GM21367 (cell line): ENCODE data around the gene ADCY5.

Experiments used
- ATAC-seq: cut with Tn5 transposase; IDR thresholded peaks from one replicate; pipeline ENCODE4 v1.9.1; 2021; ENCODE audit not compliant: unreplicated experiment

The ADCY5 gene

DNA sequence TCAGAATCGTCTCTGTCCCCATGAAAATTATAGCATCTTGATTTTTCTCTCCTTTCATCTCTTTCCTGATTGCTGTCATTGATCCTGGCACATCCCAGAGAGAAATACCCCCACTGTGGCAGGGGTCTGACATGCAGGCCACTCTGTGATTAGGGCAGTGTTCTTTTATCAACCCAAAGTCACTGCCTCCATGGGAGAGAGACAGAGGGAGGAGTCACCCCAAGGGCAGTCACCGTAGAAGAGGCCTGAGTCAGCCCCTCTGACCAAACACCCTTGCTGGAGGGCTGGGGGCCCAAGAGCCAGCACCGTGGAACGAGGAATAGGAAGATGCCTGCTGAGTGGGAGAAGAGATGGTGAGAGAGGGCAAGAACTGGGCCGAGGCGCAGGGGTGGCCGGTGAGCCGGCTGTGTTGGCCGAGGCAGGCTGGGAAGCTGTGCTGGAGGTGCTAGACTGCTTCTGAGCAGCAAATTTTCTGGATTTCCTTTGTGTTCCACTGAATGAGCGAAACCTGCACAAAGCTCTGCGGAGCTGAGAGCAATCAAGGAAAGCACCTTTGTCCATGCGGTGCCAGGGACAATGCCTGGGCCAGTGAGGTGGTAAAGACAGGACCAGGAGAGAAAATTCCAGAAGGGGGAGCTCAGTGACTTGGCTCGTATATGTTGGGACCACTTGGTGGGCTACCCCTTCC, 103.8 kb downstream of the ADCY5 start:
- ATAC-seq = no peak

DNA sequence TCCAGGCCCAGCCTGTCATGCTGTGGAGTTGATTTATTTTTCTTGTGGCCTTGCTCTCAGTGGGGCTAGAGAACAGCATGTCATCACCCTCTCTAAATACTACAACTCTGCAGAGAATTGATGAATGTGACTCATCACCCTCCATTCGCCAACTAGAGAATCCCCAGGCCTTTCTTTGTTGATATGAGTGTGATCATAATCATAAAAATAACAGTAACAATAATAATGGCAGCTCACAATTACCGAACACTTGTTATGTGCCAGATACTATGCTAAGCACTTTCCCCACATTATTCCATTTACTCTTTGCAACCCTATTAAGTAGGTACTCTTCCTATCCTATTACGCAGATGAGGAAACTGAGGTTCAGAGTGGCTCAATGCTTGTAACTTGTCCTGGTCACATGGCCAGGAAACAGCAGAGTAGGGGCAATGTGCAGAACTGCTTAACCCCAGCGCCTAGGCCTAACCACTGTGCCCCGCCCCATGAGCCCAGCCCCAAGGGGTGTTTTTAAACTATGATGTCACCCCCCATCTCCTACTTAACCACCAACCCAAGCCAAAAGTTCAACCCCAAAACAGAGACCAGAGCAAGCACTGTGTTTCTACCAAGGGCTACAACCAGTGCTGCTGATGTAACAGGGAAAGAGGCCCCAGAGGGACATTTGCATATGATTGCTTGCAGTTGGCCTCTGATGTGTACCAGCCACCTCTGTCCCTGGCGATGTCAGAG, 104.5 kb downstream of the ADCY5 start:
- no peak for ATAC-seq

DNA sequence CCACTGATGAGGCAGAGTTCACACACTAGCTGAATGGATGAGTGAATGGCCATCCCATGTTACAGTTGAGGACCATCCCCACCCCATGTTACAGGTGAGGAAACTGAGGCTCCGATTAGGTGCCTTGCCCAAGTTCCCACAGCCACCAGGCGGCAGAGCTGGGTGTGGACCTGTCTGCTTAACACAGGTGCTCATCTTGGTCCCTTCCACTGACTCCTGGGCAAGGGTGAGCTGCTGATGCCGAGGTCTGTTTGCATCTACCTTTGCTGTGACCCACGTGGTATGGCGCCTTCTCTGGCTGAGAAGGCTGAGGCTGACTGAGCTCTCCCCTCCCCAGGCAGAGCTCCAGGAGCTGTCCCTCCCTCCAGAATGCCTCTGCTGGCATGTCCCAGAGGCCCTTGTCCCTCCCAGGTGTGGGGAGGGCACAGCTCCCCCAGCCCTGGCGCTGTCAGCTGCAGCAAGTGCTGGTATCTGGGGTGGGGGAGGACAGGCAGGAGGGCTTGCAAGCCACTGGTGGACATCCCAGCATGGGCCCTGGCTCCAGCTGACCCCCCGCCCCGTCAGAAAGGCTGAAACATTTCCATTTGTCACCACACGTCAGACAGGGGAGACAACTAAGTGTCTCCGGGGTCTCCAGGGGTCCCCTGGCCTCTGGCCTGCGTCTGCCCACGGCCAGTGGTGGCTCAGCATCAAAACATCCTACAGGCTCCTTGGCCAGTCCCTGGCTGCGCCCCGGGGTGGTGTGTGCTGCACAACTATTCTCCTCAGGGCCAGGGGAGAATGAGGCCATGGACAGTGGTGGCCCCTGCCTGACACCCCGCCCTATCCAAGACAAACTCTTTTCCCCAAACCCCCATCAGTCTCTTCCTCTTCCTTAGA, 105.4 kb downstream of the ADCY5 start:
- ATAC-seq = no peak

DNA sequence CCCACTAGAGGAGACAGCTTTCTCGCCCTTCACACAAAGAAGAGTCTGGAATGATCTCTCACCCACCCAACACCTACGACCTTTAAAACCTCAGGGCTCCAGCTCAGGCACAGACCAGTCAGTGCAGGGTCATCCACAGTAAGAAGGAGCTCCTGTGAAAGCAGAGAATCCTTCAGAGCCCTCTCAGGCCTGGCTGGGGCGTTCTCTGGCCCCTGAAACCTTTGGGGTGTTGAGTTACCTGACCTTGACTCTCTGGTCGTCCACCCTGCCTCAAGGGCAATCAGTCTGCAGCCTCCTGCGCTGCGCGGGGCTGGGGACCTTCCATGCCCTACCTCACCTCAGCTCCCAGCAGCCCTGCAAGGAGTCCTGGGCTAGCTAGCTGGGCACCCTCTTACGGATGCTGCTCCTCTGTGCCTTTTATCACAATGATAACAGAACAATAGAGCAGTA, 106.2 kb downstream of the ADCY5 start:
- no peak for ATAC-seq

DNA sequence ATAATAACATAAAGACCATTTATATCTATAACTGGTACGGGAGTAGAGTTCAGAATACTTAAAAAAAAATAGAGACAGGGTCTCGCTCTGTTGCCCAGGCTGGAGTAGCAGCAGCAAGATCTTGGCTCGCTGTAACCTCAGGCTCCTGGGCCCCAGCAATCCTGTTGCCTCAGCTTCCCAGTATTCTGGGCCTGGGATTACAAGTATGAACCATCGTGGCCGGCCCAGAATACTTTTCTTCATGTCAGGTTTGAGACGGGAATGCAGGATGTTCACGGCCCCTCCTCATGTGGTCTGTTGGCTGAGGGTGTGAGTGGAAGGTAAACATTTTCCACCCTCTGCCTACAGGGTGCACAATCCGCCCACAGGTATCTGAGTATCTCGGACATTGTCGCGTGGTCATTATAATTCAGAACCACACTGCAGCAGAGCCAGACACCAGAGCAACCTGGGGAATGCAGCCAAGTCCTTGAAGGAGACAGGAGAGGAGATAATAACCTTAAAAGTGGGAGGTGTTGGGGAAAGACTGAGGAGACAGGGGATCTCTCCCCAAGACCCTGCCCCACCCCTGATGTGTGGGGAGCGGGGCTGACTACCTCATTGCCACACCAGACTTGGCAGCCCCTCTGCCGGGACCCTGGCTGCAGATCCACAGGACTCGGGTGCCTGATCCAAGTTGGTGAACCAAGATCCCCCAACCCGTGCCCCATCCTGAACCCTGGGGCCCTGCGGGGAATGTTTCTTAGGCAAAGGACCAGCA, 106.8 kb downstream of the ADCY5 start:
- ATAC-seq = no peak

DNA sequence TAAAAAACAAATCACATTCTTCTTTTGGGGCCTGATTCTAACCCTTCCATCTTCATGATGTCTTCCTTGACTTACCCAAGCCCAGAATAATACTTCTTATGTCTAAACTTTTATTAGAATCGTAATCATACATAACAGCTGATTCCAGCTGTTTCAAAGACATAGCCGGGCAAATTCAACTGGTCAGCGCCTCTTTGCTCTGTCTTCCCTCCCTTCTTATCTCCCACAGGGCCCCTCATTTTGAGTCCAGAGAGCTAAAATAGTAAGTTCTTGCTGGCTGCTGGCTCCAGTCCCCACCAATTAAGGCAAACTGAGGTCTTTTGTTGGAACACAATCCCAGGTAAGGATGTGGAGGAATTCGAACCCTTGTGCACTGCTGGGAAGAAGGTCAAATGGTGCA, 108.6 kb downstream of the ADCY5 start:
- no peak for ATAC-seq

DNA sequence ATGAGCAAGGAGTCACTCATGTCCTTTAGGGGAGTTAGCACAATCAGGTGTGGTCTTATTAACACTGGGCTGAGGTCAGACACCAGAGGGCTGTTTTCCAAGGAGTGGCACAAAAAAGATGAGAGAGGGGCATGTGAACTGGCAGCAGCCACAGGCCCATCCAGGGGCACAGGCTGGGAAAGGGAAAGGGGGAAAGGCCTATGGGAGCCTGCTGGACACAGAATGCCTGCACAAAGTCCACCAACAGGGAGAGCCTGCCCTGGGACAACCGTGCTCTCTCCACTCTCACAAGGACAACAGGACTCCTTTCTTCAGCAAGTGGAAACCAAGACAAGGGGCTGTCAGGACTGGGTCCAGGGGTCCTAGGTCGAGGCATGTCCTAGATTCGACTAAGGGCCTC, 109.6 kb downstream of the ADCY5 start:
- no peak for ATAC-seq

DNA sequence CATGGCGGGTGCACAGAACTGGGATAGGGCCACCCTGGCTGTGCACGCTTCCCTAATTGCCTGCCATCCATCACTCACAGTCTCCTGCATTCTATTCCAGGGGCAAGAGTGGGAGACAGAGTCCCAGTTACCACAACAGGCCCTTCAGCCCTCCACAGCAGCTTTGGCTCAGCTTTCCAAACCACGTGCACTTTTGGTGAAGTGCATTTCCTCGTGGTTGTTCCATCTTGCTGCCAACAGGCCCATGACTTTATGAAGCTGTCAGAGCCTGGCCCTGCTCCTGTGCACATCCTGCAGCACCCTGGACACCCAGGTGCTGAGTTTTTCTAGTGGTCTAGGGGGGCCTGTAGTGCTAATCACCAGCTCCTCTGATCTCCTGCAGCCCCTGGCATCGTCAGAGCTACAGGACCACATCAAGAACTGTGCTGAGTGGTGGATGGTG, 110.2 kb downstream of the ADCY5 start:
- ATAC-seq = no peak

DNA sequence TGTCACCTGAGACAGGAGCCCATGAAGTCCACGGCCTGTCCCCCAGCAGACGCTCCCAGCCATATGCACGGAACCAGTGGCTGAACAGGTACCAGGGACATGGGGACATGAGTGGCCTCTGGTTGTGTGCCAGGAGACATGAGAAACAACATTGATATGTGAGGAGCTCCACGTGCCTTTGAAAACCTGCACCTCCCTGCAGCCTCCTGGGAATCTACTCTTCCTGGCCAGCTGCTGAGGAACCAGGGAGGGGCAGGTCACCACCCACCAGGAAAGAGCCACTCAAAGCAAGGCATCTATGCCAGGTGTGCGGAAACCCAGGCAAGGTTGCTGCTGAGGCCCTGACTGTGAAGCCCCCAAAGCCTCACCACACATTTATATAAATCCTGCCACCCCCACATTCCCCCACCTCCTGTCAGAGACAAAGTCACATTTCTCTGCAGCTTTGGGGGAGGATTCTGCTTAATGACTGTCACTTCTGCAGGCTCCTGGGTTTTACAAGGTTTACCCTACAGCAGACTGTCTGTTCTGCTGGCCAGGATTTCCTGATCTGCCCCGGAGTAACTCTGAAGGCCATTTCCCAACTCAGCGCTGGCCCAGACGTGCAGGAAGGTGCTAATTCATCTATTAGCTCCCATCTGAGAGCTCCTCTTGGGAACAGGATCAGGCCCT, 110.8 kb downstream of the ADCY5 start:
- ATAC-seq = no peak

DNA sequence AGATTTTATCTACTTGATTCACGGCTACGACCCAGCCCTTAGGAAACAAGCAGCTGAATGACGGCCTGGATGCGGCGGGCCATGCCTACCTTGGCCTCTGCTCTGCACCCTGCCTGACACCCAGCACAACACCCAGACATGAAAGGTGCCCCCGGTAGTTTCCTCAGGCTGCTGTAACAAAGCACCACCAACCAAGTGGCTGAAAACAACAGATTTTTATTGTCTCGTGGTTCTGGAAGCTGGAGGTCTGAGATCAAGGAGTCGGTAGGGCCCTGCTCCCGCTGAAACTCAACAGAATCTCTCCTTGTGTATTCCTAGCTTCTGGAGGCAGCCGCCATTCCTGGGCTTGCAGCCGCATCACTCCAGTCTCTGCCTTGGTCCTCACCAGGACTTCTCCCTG, 111.7 kb downstream of the ADCY5 start:
- no peak for ATAC-seq

DNA sequence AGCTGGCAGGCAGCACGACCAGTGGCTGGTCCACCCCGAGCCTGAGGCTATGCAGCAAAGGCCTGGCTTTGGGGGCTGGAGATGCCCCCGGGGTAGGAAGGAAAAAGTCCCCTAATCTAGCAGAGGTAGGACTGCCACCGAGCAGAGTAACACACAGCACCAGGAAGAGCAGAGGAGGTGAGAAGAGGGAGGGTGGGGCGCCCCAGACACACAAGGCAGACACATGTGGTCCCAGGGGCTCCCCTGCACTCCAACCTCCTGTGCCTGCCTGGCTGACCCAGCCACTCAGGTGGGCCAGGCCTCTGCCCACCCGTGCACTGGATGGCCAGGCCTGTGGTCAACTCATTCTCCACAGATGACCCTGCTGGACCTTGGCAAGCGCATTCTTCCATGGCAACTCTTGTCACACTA, 112.4 kb downstream of the ADCY5 start:
- ATAC-seq = no peak

DNA sequence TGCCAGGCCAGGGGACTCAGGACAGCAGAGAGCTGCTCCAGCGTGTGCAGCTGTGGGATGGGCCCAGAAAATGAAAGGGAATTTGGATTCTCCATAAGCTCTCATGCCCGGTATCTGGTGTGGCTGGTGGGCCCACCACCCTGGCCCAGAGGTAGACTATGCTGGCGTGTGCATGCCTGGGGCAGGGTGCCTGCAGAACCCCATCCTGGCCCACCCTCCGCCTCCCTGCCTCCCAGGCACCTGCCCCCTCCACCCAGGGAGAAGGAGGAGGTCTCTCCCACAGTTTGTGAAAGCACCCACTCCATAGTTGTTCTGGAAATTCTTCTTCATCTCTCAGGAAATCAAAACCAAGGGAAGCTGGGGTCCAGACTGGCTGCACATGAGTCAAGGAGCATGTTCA, 112.9 kb downstream of the ADCY5 start:
- ATAC-seq = no peak

DNA sequence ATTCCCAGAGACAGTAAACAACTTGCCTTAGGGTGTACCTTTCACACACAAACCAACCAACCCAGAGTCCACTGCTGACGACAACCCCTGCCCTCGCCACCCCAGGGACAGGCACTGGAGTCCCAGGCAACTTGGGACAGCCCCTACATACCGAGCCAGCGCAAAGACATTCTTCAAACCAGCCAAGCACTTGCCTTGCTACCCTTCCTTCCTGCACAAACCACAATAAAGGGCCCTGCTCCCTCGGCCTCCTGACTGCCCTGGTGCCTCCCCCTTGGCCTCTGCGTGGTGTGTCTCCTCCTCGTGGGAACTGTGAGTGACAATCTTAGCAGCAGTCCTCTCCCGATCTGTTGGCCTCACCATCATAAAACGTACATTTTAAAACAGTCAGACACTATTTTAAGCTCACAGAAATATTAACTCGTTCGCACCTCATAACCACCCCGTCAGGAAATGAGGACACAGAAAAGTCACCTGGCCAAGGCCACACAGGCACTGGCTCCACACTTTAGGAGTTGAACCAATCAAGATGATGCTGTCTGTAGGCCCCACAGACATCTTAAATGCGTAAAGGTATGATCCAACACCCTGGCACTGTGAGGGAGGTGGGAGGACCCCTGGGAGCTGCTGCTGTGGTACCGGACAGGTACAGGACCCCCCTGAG, 113.8 kb downstream of the ADCY5 start:
- no peak for ATAC-seq

DNA sequence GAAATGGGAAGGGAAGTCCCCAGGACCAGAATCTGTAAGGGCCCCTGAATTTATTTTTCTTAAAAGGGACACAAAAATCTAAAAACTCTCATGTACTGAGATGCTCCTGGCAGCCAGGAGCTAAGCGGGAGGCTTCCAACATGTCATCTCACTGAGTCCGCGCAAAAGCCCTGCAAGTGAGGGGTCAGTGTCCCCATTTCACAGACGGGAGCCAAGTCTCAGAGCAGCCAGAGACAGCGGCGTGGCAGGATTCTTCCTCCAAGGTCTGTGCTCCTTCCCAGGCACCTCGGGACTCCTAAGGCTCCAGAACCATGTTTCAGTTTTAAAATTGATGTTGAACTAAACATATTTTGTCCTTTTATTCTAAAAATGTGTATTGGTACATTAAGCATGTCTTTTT, 114.8 kb downstream of the ADCY5 start:
- ATAC-seq = no peak

DNA sequence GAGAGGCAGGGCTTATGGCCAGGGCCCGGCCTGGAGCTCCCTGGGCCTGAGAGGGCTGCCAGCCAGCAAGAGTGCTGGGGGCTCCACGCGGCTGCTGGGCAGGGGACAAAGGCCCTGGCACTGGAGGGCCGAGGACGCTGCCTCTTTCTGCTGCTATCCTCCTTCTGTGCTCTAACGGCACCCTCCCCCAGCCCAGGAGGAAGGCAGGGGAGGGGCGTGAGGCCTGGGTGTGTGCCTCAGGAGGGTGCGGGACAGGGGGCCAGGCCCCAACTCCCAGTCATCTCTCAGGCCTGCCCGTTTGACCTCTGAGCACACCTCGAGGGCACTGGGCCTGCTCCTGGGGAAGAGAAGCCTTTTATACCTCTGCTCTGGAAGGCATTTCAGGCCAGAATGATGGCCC, 115.5 kb downstream of the ADCY5 start:
- ATAC-seq = no peak

DNA sequence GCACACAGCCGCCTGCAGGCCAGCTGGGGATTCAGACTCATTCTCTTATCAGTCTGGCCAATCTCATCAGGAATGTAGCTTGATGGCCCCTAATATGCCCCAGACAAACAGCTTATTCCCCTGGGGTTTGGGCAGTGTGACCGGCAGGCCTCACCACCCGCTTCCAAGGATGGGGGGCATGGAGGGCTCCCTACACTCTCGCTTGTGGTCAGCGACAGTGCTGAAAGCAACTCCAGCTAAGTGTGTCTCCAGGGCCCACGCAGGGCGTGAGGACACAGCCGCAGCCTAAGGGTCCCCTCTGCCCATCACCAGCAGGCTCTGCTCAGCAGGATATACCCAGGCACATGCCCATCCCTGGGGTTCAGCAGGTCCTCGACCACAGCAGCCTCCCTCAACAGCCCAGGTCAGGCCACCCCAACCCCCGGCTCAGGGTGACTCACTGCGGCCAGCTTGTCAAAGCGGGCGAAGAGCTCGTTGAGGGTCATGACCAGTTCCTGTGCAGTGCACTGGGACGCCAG, 116.7 kb downstream of the ADCY5 start:
- ATAC-seq = no peak

DNA sequence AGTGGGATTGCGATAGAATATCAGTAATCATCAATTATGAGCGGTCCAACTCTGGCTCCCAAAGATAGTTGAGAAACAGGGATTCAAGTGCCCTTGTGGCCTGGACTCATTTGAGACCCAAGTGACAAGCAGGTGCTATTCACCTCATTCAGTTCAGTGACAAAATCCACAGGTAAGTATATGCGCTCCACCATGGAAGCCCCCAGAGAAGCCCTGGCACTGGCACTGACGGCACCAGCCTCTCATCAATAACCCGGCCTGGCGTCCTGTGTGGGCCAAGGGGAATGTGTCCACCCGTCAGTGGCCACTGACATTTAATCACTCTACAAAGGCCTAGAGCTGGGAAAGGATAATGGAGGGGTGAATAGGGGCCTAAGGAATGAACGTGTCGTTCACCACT, 117.2 kb downstream of the ADCY5 start:
- ATAC-seq = no peak

DNA sequence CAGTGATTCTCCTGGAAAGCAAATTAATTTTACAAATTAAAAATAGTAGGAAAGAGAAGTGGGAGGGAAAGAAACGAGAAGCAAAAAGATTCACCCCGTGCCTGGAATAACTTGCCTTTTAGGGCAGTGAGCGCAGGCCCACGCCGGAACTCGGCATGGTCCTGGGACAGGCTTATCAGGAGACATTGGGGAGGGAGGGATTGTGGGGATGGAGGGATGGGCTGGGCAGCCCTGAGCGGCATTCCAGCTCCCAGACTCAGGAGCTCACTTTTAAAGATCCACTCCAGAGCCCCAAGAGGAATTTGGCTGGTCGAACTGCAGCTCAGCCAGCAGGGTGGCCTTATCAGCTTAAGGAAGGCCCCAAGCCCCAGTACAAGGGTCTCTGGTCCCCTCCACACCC, 117.9 kb downstream of the ADCY5 start:
- ATAC-seq = no peak

DNA sequence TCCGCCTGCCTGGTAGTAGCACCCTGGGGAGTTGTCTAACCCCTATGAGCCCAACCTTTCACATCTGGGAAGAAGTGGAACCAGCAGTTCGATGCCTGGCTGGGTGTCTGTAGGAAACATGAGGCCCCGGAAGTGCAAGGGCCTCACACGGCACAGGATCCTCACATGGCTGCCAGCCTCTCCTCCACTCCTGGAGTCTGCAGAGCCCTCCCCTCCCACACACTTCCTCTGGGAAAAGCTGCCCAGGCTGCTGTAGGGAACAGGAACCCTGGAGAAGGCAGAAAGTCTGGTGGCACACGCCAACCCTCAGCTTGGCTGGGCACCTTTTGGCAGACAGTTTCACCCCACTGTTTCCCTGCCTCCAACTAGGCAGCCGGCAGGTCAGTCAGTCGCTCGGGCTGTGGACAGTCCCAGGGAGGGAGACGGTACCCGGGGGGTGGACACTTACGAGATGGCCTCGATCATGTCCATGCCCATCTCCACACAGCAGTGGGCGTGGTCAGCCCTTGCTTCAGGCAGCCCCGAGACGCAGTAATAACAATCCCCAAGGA, 118.4 kb downstream of the ADCY5 start:
- ATAC-seq = no peak
